Measurements from ENCODE around the gene DSG3. TPM values are rescaled to one million over a fixed set of nuclear protein-coding genes. Genes with fewer than 3 reads are reported as not detected.

Gene DSG3
- total and polyA plus RNA-seq, 2 of the 13 experiments (the other 11 are each of a cell fraction or from before 2014, with no cell fraction given): not detected

DNA sequence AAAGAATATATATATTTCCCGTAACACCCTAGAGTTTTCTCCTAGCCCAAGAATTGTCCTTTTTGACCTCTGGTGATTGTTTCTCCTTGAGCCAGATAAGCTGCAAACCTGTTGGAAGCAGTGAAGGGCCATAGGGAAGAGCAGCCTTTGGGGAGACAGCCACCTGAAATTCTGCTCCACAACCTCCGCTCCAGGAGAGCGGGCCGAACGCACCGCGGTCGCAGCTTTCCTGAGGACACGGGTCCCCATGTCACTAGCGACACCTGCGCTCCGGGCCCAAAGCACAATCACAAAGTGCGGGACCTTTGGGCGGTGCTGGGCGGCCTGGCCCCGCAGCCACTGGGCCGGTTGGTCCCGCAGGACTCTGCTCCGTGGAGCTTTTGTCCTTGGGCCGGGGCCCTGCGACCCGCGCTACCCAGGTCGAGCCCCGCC is 49.9 kb downstream of the DSG3 start (continued):
- TF ChIP-seq, protein P1, sequence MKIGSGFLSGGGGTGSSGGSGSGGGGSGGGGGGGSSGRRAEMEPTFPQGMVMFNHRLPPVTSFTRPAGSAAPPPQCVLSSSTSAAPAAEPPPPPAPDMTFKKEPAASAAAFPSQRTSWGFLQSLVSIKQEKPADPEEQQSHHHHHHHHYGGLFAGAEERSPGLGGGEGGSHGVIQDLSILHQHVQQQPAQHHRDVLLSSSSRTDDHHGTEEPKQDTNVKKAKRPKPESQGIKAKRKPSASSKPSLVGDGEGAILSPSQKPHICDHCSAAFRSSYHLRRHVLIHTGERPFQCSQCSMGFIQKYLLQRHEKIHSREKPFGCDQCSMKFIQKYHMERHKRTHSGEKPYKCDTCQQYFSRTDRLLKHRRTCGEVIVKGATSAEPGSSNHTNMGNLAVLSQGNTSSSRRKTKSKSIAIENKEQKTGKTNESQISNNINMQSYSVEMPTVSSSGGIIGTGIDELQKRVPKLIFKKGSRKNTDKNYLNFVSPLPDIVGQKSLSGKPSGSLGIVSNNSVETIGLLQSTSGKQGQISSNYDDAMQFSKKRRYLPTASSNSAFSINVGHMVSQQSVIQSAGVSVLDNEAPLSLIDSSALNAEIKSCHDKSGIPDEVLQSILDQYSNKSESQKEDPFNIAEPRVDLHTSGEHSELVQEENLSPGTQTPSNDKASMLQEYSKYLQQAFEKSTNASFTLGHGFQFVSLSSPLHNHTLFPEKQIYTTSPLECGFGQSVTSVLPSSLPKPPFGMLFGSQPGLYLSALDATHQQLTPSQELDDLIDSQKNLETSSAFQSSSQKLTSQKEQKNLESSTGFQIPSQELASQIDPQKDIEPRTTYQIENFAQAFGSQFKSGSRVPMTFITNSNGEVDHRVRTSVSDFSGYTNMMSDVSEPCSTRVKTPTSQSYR (CRISPR knock-in tag; IDR thresholded peaks at IDR 0.05; ENCODE audit: borderline replicate concordance): peak; percentile 32; the same call in 1 of the 2 replicates
- no peak; a peak in 1 of 4 replicates for TF ChIP-seq POLR2A (IDR thresholded peaks at IDR 0.05; ENCODE audit: insufficient read depth in 1 of 2, low read depth in 2 of 2, low read length in 2 of 2)
- TF ChIP-seq NRL (CRISPR knock-in tag; IDR thresholded peaks at IDR 0.05; ENCODE audit: borderline replicate concordance): 0 out of 2 replicates have a peak, but pooled peaks have one; percentile 61
- peak; percentile 79 for TF ChIP-seq REPIN1 (CRISPR knock-in tag; IDR thresholded peaks at IDR 0.05; ENCODE audit: borderline replicate concordance, low read depth)
- 0 out of 2 replicates have a peak, but pooled peaks have one; percentile 54 for TF ChIP-seq NAIF1 (CRISPR knock-in tag; IDR thresholded peaks at IDR 0.05; ENCODE audit: borderline replicate concordance)
- TF ChIP-seq ZNF232 (CRISPR knock-in tag; IDR thresholded peaks at IDR 0.05; ENCODE audit: borderline replicate concordance): 0 out of 2 replicates have a peak, but pooled peaks have one; percentile 32
- no peak for TF ChIP-seq KAT7 (CRISPR knock-in tag; IDR thresholded peaks at IDR 0.05; ENCODE audit: borderline replicate concordance)
- peak; percentile 75 for TF ChIP-seq ZFY (CRISPR knock-in tag; IDR thresholded peaks at IDR 0.05)
- peak; percentile 55 for TF ChIP-seq MYC (CRISPR knock-in tag; IDR thresholded peaks at IDR 0.05; ENCODE audit: borderline replicate concordance)
- TF ChIP-seq ZNF670 (CRISPR knock-in tag; IDR thresholded peaks at IDR 0.05; ENCODE audit: borderline replicate concordance): 0 out of 2 replicates have a peak, but pooled peaks have one; percentile 68
- TF ChIP-seq, protein P2, sequence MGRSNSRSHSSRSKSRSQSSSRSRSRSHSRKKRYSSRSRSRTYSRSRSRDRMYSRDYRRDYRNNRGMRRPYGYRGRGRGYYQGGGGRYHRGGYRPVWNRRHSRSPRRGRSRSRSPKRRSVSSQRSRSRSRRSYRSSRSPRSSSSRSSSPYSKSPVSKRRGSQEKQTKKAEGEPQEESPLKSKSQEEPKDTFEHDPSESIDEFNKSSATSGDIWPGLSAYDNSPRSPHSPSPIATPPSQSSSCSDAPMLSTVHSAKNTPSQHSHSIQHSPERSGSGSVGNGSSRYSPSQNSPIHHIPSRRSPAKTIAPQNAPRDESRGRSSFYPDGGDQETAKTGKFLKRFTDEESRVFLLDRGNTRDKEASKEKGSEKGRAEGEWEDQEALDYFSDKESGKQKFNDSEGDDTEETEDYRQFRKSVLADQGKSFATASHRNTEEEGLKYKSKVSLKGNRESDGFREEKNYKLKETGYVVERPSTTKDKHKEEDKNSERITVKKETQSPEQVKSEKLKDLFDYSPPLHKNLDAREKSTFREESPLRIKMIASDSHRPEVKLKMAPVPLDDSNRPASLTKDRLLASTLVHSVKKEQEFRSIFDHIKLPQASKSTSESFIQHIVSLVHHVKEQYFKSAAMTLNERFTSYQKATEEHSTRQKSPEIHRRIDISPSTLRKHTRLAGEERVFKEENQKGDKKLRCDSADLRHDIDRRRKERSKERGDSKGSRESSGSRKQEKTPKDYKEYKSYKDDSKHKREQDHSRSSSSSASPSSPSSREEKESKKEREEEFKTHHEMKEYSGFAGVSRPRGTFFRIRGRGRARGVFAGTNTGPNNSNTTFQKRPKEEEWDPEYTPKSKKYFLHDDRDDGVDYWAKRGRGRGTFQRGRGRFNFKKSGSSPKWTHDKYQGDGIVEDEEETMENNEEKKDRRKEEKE (IDR thresholded peaks at IDR 0.05): no peak
- TF ChIP-seq MAFG (CRISPR knock-in tag; IDR thresholded peaks at IDR 0.05): no peak
- peak; percentile 69 for TF ChIP-seq XRCC5 (optimal IDR thresholded peaks at IDR 0.05; ENCODE audit: low read length)
- peak; percentile 38; the same call in 1 of the 2 replicates for TF ChIP-seq PHF21A (CRISPR knock-in tag; IDR thresholded peaks at IDR 0.05)
- no peak for TF ChIP-seq MTA3 (CRISPR knock-in tag; IDR thresholded peaks at IDR 0.05)
- TF ChIP-seq ZNF350 (CRISPR knock-in tag; IDR thresholded peaks at IDR 0.05; ENCODE audit: borderline replicate concordance, low read depth): 0 out of 2 replicates have a peak, but pooled peaks have one; percentile 59
- 0 out of 2 replicates have a peak, but pooled peaks have one; percentile 17 for TF ChIP-seq ZNF468 (CRISPR knock-in tag; IDR thresholded peaks at IDR 0.05)
- TF ChIP-seq SALL1 (CRISPR knock-in tag; IDR thresholded peaks at IDR 0.05): peak; percentile 46; the same call in 1 of the 2 replicates
- no peak for TF ChIP-seq ZNF251 (CRISPR knock-in tag; IDR thresholded peaks at IDR 0.05)
- TF ChIP-seq RARG (CRISPR knock-in tag; IDR thresholded peaks at IDR 0.05; ENCODE audit: low read depth): no peak
- TF ChIP-seq NCOR1 (IDR thresholded peaks at IDR 0.05; ENCODE audit: borderline replicate concordance, low read length): peak; percentile 39; the same call in 1 of the 2 replicates
- TF ChIP-seq STAG1 (CRISPR knock-in tag; IDR thresholded peaks at IDR 0.05): peak; percentile 46; the same call in 1 of the 2 replicates
- TF ChIP-seq, protein P3, sequence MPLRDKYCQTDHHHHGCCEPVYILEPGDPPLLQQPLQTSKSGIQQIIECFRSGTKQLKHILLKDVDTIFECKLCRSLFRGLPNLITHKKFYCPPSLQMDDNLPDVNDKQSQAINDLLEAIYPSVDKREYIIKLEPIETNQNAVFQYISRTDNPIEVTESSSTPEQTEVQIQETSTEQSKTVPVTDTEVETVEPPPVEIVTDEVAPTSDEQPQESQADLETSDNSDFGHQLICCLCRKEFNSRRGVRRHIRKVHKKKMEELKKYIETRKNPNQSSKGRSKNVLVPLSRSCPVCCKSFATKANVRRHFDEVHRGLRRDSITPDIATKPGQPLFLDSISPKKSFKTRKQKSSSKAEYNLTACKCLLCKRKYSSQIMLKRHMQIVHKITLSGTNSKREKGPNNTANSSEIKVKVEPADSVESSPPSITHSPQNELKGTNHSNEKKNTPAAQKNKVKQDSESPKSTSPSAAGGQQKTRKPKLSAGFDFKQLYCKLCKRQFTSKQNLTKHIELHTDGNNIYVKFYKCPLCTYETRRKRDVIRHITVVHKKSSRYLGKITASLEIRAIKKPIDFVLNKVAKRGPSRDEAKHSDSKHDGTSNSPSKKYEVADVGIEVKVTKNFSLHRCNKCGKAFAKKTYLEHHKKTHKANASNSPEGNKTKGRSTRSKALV (CRISPR knock-in tag; IDR thresholded peaks at IDR 0.05): peak; percentile 41; the same call in 1 of the 2 replicates
- TF ChIP-seq LCORL (IDR thresholded peaks at IDR 0.05): no peak
- 0 out of 2 replicates have a peak, but pooled peaks have one; percentile 49 for TF ChIP-seq LCORL (CRISPR knock-in tag; IDR thresholded peaks at IDR 0.05)
